ENCODE results near the gene EIF5AL1. TPM values are rescaled to one million over a fixed set of nuclear protein-coding genes. Genes with fewer than 3 reads are reported as not detected.

Gene EIF5AL1
- total and polyA plus RNA-seq, 10 of the 15 experiments (the other 5 are each of a cell fraction or from before 2014, with no cell fraction given) = 0.02 to 8.3 (median 0.45) TPM; not detected in 1

GRCh38 chr10:79563426-79563825 lies 51.1 kb downstream of the EIF5AL1 start:
- ChIA-PET POLR2A (no interaction called here), CTCF (interaction anchor here (0.8 to 1.2 kb wide), 3 partner anchors 62 to 436 kb away, joined by 3 read pairs; no protein-coding TSS in a partner anchor), SMC1A (ENCODE audit: uncharacterized antibody, unreplicated experiment) (interaction anchor here (0.9 kb wide), 1 partner anchor 26 kb away, joined by 3 read pairs; no protein-coding TSS in a partner anchor), RAD21 (ENCODE audit: unreplicated experiment) (no interaction called here)
- in situ Hi-C loops (cut with MboI) = loop anchor here (5.0 kb wide), 1 partner anchor 364 kb away; no protein-coding TSS in a partner anchor
- no peaks in the 10 kb centered on the region for H3K79me2 ChIP-seq (ENCODE audit: control insufficient read depth, insufficient read depth, low read length)
- H3K4me3 ChIP-seq = no peak overlapping the region
- H3K36me3 ChIP-seq (ENCODE audit: control insufficient read depth in 2 of 2, insufficient read depth in 2 of 2, low read length in 1 of 2) = no peaks in the 10 kb centered on the region
- DNase-seq (ENCODE audit: low read depth, low spot score) (no peak), FAIRE-seq (no peak), ATAC-seq (no peak)
- H3K9me3 ChIP-seq (replicated peaks; ENCODE audit: control insufficient read depth, insufficient read depth, low read length) = no peaks in the 10 kb centered on the region
- no peak overlapping the region for H3K27ac ChIP-seq (ENCODE audit: control insufficient read depth, insufficient read depth)
- H3K4me1 ChIP-seq (ENCODE audit: control insufficient read depth, insufficient read depth, low read length) = no peaks in the 10 kb centered on the region
- intact Hi-C loops (cut with micrococcal nuclease; ENCODE audit: unreplicated experiment) = loop anchor here (2.0 to 5.0 kb wide), 2 partner anchors 45 to 484 kb away; no protein-coding TSS in a partner anchor
- no peak overlapping the region for H3K9ac ChIP-seq (ENCODE audit: control insufficient read depth, insufficient read depth, low read length)
- 8% methylated on average over 4 of the region's 4 CpGs for WGBS (ENCODE audit: insufficient coverage, insufficient replicate concordance, low lambda C conversion rate, missing lambda C conversion rate)
- H4K20me1 ChIP-seq (ENCODE audit: control insufficient read depth, insufficient read depth) = no peaks in the 10 kb centered on the region
- H3K4me2 ChIP-seq (ENCODE audit: control insufficient read depth, insufficient read depth) = no peak overlapping the region
- H2AFZ ChIP-seq (ENCODE audit: control insufficient read depth, low read depth, low read length) = no peak overlapping the region
- BruUV-seq (replicated peaks) = no TSS peak
- 0 out of 4 replicates have a peak, but pooled peaks cover 0 to 3% of the 10 kb centered on the region in 2 experiments for H3K27me3 ChIP-seq (replicated peaks in 1 of 2; ENCODE audit: control insufficient read depth in 2 of 2, insufficient read depth in 2 of 2, low read length in 1 of 2)
- TF ChIP-seq MTA3 (IDR thresholded peaks at IDR 0.05; ENCODE audit: borderline replicate concordance, low read length) (no peak), SPI1 (IDR thresholded peaks at IDR 0.05; ENCODE audit: borderline replicate concordance, insufficient read depth, low read depth, low read length) (no peak), SMAD5 (IDR thresholded peaks at IDR 0.05; ENCODE audit: low read depth) (no peak), CREM (IDR thresholded peaks at IDR 0.05; ENCODE audit: low read depth) (no peak), SUPT20H (IDR thresholded peaks at IDR 0.05; ENCODE audit: borderline replicate concordance, control insufficient read depth, low read depth, low read length) (no peak), MXI1 (IDR thresholded peaks at IDR 0.05; ENCODE audit: low read depth, low read length) (no peak), KLF5 (IDR thresholded peaks at IDR 0.05; ENCODE audit: partially characterized antibody) (no peak), NR2C1 (IDR thresholded peaks at IDR 0.05) (no peak), PAX8 (IDR thresholded peaks at IDR 0.05) (no peak)
- TF ChIP-seq, protein P1, sequence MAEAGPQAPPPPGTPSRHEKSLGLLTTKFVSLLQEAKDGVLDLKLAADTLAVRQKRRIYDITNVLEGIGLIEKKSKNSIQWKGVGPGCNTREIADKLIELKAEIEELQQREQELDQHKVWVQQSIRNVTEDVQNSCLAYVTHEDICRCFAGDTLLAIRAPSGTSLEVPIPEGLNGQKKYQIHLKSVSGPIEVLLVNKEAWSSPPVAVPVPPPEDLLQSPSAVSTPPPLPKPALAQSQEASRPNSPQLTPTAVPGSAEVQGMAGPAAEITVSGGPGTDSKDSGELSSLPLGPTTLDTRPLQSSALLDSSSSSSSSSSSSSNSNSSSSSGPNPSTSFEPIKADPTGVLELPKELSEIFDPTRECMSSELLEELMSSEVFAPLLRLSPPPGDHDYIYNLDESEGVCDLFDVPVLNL (IDR thresholded peaks at IDR 0.05; ENCODE audit: low read depth, low read length) = no peak
- TF ChIP-seq, protein P2, sequence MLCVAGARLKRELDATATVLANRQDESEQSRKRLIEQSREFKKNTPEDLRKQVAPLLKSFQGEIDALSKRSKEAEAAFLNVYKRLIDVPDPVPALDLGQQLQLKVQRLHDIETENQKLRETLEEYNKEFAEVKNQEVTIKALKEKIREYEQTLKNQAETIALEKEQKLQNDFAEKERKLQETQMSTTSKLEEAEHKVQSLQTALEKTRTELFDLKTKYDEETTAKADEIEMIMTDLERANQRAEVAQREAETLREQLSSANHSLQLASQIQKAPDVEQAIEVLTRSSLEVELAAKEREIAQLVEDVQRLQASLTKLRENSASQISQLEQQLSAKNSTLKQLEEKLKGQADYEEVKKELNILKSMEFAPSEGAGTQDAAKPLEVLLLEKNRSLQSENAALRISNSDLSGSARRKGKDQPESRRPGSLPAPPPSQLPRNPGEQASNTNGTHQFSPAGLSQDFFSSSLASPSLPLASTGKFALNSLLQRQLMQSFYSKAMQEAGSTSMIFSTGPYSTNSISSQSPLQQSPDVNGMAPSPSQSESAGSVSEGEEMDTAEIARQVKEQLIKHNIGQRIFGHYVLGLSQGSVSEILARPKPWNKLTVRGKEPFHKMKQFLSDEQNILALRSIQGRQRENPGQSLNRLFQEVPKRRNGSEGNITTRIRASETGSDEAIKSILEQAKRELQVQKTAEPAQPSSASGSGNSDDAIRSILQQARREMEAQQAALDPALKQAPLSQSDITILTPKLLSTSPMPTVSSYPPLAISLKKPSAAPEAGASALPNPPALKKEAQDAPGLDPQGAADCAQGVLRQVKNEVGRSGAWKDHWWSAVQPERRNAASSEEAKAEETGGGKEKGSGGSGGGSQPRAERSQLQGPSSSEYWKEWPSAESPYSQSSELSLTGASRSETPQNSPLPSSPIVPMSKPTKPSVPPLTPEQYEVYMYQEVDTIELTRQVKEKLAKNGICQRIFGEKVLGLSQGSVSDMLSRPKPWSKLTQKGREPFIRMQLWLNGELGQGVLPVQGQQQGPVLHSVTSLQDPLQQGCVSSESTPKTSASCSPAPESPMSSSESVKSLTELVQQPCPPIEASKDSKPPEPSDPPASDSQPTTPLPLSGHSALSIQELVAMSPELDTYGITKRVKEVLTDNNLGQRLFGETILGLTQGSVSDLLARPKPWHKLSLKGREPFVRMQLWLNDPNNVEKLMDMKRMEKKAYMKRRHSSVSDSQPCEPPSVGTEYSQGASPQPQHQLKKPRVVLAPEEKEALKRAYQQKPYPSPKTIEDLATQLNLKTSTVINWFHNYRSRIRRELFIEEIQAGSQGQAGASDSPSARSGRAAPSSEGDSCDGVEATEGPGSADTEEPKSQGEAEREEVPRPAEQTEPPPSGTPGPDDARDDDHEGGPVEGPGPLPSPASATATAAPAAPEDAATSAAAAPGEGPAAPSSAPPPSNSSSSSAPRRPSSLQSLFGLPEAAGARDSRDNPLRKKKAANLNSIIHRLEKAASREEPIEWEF (IDR thresholded peaks at IDR 0.05; ENCODE audit: insufficient replicate concordance, low read depth, low read length) = no peak
- TF ChIP-seq, protein P3, sequence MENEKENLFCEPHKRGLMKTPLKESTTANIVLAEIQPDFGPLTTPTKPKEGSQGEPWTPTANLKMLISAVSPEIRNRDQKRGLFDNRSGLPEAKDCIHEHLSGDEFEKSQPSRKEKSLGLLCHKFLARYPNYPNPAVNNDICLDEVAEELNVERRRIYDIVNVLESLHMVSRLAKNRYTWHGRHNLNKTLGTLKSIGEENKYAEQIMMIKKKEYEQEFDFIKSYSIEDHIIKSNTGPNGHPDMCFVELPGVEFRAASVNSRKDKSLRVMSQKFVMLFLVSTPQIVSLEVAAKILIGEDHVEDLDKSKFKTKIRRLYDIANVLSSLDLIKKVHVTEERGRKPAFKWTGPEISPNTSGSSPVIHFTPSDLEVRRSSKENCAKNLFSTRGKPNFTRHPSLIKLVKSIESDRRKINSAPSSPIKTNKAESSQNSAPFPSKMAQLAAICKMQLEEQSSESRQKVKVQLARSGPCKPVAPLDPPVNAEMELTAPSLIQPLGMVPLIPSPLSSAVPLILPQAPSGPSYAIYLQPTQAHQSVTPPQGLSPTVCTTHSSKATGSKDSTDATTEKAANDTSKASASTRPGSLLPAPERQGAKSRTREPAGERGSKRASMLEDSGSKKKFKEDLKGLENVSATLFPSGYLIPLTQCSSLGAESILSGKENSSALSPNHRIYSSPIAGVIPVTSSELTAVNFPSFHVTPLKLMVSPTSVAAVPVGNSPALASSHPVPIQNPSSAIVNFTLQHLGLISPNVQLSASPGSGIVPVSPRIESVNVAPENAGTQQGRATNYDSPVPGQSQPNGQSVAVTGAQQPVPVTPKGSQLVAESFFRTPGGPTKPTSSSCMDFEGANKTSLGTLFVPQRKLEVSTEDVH (IDR thresholded peaks at IDR 0.05; ENCODE audit: low read depth, partially characterized antibody) = no peak
- TF ChIP-seq, protein P4, sequence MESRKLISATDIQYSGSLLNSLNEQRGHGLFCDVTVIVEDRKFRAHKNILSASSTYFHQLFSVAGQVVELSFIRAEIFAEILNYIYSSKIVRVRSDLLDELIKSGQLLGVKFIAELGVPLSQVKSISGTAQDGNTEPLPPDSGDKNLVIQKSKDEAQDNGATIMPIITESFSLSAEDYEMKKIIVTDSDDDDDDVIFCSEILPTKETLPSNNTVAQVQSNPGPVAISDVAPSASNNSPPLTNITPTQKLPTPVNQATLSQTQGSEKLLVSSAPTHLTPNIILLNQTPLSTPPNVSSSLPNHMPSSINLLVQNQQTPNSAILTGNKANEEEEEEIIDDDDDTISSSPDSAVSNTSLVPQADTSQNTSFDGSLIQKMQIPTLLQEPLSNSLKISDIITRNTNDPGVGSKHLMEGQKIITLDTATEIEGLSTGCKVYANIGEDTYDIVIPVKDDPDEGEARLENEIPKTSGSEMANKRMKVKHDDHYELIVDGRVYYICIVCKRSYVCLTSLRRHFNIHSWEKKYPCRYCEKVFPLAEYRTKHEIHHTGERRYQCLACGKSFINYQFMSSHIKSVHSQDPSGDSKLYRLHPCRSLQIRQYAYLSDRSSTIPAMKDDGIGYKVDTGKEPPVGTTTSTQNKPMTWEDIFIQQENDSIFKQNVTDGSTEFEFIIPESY (IDR thresholded peaks at IDR 0.05) = no peak
